NB4 (cell line): Measurements from ENCODE around the gene NHERF1.

Source experiments
- CTCF ChIP-seq: IDR thresholded peaks from one replicate; pipeline ENCODE4 v1.5.1; 2012; ENCODE audit warnings: low read depth, low read length
- MAX ChIP-seq: IDR thresholded peaks from 2 replicates; pipeline ENCODE4 v1.6.1; 2011; ENCODE audit warnings: low read depth, low read length
- MYC ChIP-seq: IDR thresholded peaks from 2 replicates; pipeline ENCODE4 v1.6.1; 2011; ENCODE audit warnings: low read depth, low read length
- POLR2A ChIP-seq: IDR thresholded peaks from 2 replicates; pipeline ENCODE4 v1.6.1; 2011; ENCODE audit warnings: mild to moderate bottlenecking; ENCODE audit not compliant: insufficient read length; ENCODE audit errors: extremely low read depth

- no peak for TF ChIP-seq CTCF
- TF ChIP-seq MAX: no peak
- TF ChIP-seq POLR2A: no peak
- TF ChIP-seq MYC: no peak
Measured at GRCh38 chr17:74730491-74731346, 17.7 kb upstream of the NHERF1 start.
